WTC11 (cell line): ENCODE results near the gene WDFY3. TPM values are rescaled to one million over a fixed set of nuclear protein-coding genes. Genes with fewer than 3 reads are reported as not detected.

Source experiments
- ATAC-seq: fragments of 200-7000 bp; cut with Tn5 transposase; 2 replicates; pipeline ENCODE4 v1.10.0; 2021; ENCODE audit warnings: mild to moderate bottlenecking, moderate library complexity
- CTCF ChIA-PET: fragments of 300-600 bp; sonication (Branson Sonifier 250); formaldehyde crosslinking; loops from one replicate; lab custom pipeline; 2021; ENCODE audit warnings: antibody characterized with exemption; lab: Charles Lee
- POLR2A ChIA-PET: fragments of 350-600 bp; sonication (Branson Sonifier 250); formaldehyde crosslinking; loops from one replicate; lab custom pipeline; 2021; ENCODE audit warnings: antibody characterized with exemption; lab: Charles Lee
- DNase-seq: peaks from one replicate; pipeline ENCODE4 v3.0.0; 2021; ENCODE audit warnings: low spot score
- H3K27ac Mint-ChIP-seq: 2 replicates; pipeline ENCODE4 v1.8.0; 2021; ENCODE audit warnings: mixed read lengths
- H3K27me3 Mint-ChIP-seq: 2 replicates; pipeline ENCODE4 v1.8.0; 2021; ENCODE audit warnings: low read depth, mild to moderate bottlenecking, moderate library complexity, mixed read lengths
- H3K36me3 Mint-ChIP-seq: 2 replicates; pipeline ENCODE4 v1.8.0; 2021; ENCODE audit warnings: mixed read lengths
- H3K4me1 Mint-ChIP-seq: 2 replicates; pipeline ENCODE4 v1.8.0; 2022; ENCODE audit warnings: mixed read lengths
- H3K4me3 Mint-ChIP-seq: 2 replicates; pipeline ENCODE4 v1.8.0; 2021; ENCODE audit warnings: mild to moderate bottlenecking, moderate library complexity, mixed read lengths
- H3K9me3 Mint-ChIP-seq: 2 replicates; pipeline ENCODE4 v1.8.0; 2021; ENCODE audit warnings: mixed read lengths
- ARID4B ChIP-seq: sonication (generic); formaldehyde crosslinking; IDR thresholded peaks from 2 replicates; pipeline ENCODE4 v1.8.0; 2023; ENCODE audit warnings: missing genetic modification reagents, mild to moderate bottlenecking, borderline replicate concordance
- ATF1 ChIP-seq: sonication (generic); formaldehyde crosslinking; IDR thresholded peaks from 2 replicates; pipeline ENCODE4 v1.8.1; 2023; ENCODE audit warnings: mild to moderate bottlenecking, moderate library complexity, missing genetic modification reagents
- ATF2 ChIP-seq: sonication (generic); formaldehyde crosslinking; IDR thresholded peaks from 2 replicates; pipeline ENCODE4 v1.8.1; 2022; ENCODE audit warnings: low read depth, missing genetic modification reagents, borderline replicate concordance
- ATF3 ChIP-seq: sonication (generic); formaldehyde crosslinking; conservative IDR thresholded peaks from 2 replicates; pipeline ENCODE4 v1.8.1; 2022; ENCODE audit warnings: mild to moderate bottlenecking, missing genetic modification reagents
- CREM ChIP-seq: sonication (generic); formaldehyde crosslinking; IDR thresholded peaks from 2 replicates; pipeline ENCODE4 v1.8.1; 2022; ENCODE audit warnings: mild to moderate bottlenecking, missing genetic modification reagents, moderate library complexity
- EMX1 ChIP-seq: fragments of 250-450 bp; sonication (Bioruptor Pico); IDR thresholded peaks from 2 replicates; pipeline ENCODE4 v1.8.0; 2021; ENCODE audit warnings: mild to moderate bottlenecking
- ETV6 ChIP-seq: sonication (generic); formaldehyde crosslinking; IDR thresholded peaks from 2 replicates; pipeline ENCODE4 v1.8.1; 2022; ENCODE audit warnings: mild to moderate bottlenecking, missing genetic modification reagents
- GRHL2 ChIP-seq: fragments of 250-450 bp; sonication (Bioruptor Pico); IDR thresholded peaks from 2 replicates; pipeline ENCODE4 v1.8.0; 2022; ENCODE audit warnings: mild to moderate bottlenecking, moderate library complexity; ENCODE audit not compliant: insufficient replicate concordance, severe bottlenecking
- IRF1 ChIP-seq: sonication (generic); formaldehyde crosslinking; IDR thresholded peaks from 2 replicates; pipeline ENCODE4 v1.8.0; 2023; ENCODE audit warnings: missing genetic modification reagents
- KAT7 ChIP-seq: sonication (generic); formaldehyde crosslinking; IDR thresholded peaks from 2 replicates; pipeline ENCODE4 v1.8.1; 2023; ENCODE audit warnings: missing genetic modification reagents, mild to moderate bottlenecking, borderline replicate concordance
- NFYB ChIP-seq: sonication (generic); formaldehyde crosslinking; conservative IDR thresholded peaks from 2 replicates; pipeline ENCODE4 v1.8.0; 2022; ENCODE audit warnings: low read depth, missing genetic modification reagents
- NR1H2 ChIP-seq: sonication (generic); formaldehyde crosslinking; IDR thresholded peaks from 2 replicates; pipeline ENCODE4 v1.9.0; 2021; ENCODE audit warnings: mild to moderate bottlenecking, moderate library complexity, missing genetic modification reagents
- NR3C1 ChIP-seq: sonication (generic); formaldehyde crosslinking; conservative IDR thresholded peaks from 2 replicates; pipeline ENCODE4 v1.8.1; 2023; ENCODE audit warnings: low read depth, mild to moderate bottlenecking, missing genetic modification reagents
- OVOL2 ChIP-seq: fragments of 250-450 bp; sonication (Bioruptor Pico); IDR thresholded peaks from 2 replicates; pipeline ENCODE4 v1.9.0; 2021; ENCODE audit warnings: mild to moderate bottlenecking, borderline replicate concordance
- TEAD1 ChIP-seq: sonication (generic); formaldehyde crosslinking; IDR thresholded peaks from 2 replicates; pipeline ENCODE4 v1.8.0; 2022; ENCODE audit warnings: mild to moderate bottlenecking, missing genetic modification reagents
- TEAD4 ChIP-seq: sonication (generic); formaldehyde crosslinking; IDR thresholded peaks from 2 replicates; pipeline ENCODE4 v1.8.0; 2022; ENCODE audit warnings: mild to moderate bottlenecking, missing genetic modification reagents
- ZNF416 ChIP-seq: fragments of 250-450 bp; sonication (Bioruptor Pico); IDR thresholded peaks from 2 replicates; pipeline ENCODE4 v1.9.0; 2021; ENCODE audit warnings: mild to moderate bottlenecking, inconsistent platforms
- total RNA-seq: library from RNA; stranded (reverse); gene quantifications from 3 replicates; pipeline ENCODE4 v1.2.3, GENCODE V29; 2021
- TF ChIP-seq, protein P1 (sequence below): sonication (generic); formaldehyde crosslinking; conservative IDR thresholded peaks from 2 replicates; pipeline ENCODE4 v1.8.1; 2023; ENCODE audit warnings: mild to moderate bottlenecking, low read depth, missing genetic modification reagents, moderate library complexity
- TF ChIP-seq, protein P2 (sequence below): sonication (generic); formaldehyde crosslinking; IDR thresholded peaks from 2 replicates; pipeline ENCODE4 v1.8.1; 2023; ENCODE audit warnings: mild to moderate bottlenecking, missing genetic modification reagents, borderline replicate concordance

WDFY3 gene
- total RNA-seq, 1 experiment from 2014 or later, result 77.2 TPM

GRCh38 chr4:84786478-84786877, 180.0 kb downstream of the WDFY3 start (continued):
- TF ChIP-seq ARID4B (CRISPR knock-in tag) (no peak), TEAD1 (CRISPR knock-in tag) (no peak), OVOL2 (CRISPR knock-in tag) (no peak), GRHL2 (CRISPR knock-in tag) (no peak), ATF2 (CRISPR knock-in tag) (no peak), ETV6 (CRISPR knock-in tag) (no peak), NR3C1 (CRISPR knock-in tag) (no peak), CREM (CRISPR knock-in tag) (no peak), ATF3 (CRISPR knock-in tag) (no peak), ATF1 (CRISPR knock-in tag) (no peak), KAT7 (CRISPR knock-in tag) (no peak)

DNA sequence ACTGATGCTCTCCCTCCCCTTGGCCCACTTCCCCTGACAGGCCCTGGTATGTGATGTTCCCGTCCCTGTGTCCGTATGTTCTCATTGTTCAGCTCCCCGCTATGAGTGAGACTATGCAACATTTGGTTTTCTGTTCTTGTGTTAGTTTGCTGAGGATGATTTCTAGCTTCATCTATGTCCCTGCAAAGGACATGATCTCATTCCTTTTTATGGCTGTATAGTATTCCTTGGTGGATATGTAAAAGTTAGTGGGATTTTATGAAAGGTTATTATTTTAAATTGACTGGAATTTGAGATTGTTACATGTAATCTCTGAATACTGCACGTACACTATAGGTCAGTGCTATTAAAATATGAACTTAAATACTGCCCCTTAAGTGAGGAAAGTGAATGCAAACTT, 184.0 kb downstream of the WDFY3 start:
- H3K27me3 Mint-ChIP-seq, result no peaks in the 10 kb centered on the region
- no peak for TF ChIP-seq ATF3 (CRISPR knock-in tag)
- peaks cover 38% of the 10 kb centered on the region for H3K36me3 Mint-ChIP-seq
- H3K27ac Mint-ChIP-seq, result no peak overlapping the region
- ChIA-PET POLR2A (no interaction called here), CTCF (no interaction called here)
- 0 out of 2 replicates have a peak, but pooled peaks cover 4% of the 10 kb centered on the region for H3K9me3 Mint-ChIP-seq
- ATAC-seq (no peak), DNase-seq (no peak)
- H3K4me3 Mint-ChIP-seq, result no peak overlapping the region
- no peaks in the 10 kb centered on the region for H3K4me1 Mint-ChIP-seq

- Mint-ChIP-seq H3K4me1 (no peaks in the 10 kb centered on the region), H3K9me3 (0 out of 2 replicates have a peak, but pooled peaks cover 4% of the 10 kb centered on the region), H3K27ac (no peak overlapping the region), H3K4me3 (no peak overlapping the region), H3K36me3 (peaks cover 27% of the 10 kb centered on the region), H3K27me3 (no peaks in the 10 kb centered on the region)
- no peak for DNase-seq
- ChIA-PET POLR2A (no interaction called here), CTCF (no interaction called here)
- no peak for ATAC-seq
- TF ChIP-seq NR1H2 (CRISPR knock-in tag), result no peak
- no peak for TF ChIP-seq NFYB (CRISPR knock-in tag)
- TF ChIP-seq IRF1 (CRISPR knock-in tag), result no peak
- TF ChIP-seq ZNF416 (CRISPR knock-in tag), result no peak
- TF ChIP-seq, protein P1, sequence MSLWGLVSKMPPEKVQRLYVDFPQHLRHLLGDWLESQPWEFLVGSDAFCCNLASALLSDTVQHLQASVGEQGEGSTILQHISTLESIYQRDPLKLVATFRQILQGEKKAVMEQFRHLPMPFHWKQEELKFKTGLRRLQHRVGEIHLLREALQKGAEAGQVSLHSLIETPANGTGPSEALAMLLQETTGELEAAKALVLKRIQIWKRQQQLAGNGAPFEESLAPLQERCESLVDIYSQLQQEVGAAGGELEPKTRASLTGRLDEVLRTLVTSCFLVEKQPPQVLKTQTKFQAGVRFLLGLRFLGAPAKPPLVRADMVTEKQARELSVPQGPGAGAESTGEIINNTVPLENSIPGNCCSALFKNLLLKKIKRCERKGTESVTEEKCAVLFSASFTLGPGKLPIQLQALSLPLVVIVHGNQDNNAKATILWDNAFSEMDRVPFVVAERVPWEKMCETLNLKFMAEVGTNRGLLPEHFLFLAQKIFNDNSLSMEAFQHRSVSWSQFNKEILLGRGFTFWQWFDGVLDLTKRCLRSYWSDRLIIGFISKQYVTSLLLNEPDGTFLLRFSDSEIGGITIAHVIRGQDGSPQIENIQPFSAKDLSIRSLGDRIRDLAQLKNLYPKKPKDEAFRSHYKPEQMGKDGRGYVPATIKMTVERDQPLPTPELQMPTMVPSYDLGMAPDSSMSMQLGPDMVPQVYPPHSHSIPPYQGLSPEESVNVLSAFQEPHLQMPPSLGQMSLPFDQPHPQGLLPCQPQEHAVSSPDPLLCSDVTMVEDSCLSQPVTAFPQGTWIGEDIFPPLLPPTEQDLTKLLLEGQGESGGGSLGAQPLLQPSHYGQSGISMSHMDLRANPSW (CRISPR knock-in tag), result no peak
- no peak for TF ChIP-seq TEAD4
- TF ChIP-seq, protein P2, sequence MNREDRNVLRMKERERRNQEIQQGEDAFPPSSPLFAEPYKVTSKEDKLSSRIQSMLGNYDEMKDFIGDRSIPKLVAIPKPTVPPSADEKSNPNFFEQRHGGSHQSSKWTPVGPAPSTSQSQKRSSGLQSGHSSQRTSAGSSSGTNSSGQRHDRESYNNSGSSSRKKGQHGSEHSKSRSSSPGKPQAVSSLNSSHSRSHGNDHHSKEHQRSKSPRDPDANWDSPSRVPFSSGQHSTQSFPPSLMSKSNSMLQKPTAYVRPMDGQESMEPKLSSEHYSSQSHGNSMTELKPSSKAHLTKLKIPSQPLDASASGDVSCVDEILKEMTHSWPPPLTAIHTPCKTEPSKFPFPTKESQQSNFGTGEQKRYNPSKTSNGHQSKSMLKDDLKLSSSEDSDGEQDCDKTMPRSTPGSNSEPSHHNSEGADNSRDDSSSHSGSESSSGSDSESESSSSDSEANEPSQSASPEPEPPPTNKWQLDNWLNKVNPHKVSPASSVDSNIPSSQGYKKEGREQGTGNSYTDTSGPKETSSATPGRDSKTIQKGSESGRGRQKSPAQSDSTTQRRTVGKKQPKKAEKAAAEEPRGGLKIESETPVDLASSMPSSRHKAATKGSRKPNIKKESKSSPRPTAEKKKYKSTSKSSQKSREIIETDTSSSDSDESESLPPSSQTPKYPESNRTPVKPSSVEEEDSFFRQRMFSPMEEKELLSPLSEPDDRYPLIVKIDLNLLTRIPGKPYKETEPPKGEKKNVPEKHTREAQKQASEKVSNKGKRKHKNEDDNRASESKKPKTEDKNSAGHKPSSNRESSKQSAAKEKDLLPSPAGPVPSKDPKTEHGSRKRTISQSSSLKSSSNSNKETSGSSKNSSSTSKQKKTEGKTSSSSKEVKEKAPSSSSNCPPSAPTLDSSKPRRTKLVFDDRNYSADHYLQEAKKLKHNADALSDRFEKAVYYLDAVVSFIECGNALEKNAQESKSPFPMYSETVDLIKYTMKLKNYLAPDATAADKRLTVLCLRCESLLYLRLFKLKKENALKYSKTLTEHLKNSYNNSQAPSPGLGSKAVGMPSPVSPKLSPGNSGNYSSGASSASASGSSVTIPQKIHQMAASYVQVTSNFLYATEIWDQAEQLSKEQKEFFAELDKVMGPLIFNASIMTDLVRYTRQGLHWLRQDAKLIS (CRISPR knock-in tag), result no peak
- no peak for TF ChIP-seq EMX1
Observed at GRCh38 chr4:84780719-84781118, 185.8 kb downstream of the WDFY3 start.
